PC-3 (cell line): Measurements from ENCODE around the gene TBL1Y. TPM values are rescaled to one million over a fixed set of nuclear protein-coding genes. Genes with fewer than 3 reads are reported as not detected.

ENCODE experiments used
- ATAC-seq: fragments of 200-7000 bp; cut with Tn5 transposase; 2 replicates; pipeline ENCODE4 v1.9.1; 2020; ENCODE audit warnings: mild to moderate bottlenecking, moderate library complexity
- BruUV-seq: library from RNA; stranded (reverse); fragments of 400-500 nt; replicated peaks from 2 replicates; lab custom pipeline; 2021; lab: Mats Ljungman, UMichigan
- CTCF ChIA-PET: fragments of 300-600 bp; sonication (Branson Sonifier 250); formaldehyde crosslinking; loops from one replicate; lab custom pipeline; 2022; ENCODE audit warnings: antibody characterized with exemption; lab: Charles Lee
- POLR2A ChIA-PET: fragments of 300-600 bp; sonication (Branson Sonifier 250); formaldehyde crosslinking; loops from one replicate; lab custom pipeline; 2022; ENCODE audit warnings: antibody characterized with exemption; ENCODE audit not compliant: unreplicated experiment; lab: Charles Lee
- DNase-seq: peaks from one replicate; pipeline ENCODE4 v3.0.0-alpha.2; 2015
- H2AFZ ChIP-seq: fragments of 300-600 bp; sonication (generic); 2 replicates; pipeline ENCODE4 v1.6.0; 2016; ENCODE audit warnings: antibody characterized with exemption, low read length
- H3F3A ChIP-seq: fragments of 300-600 bp; sonication (generic); one replicate; pipeline ENCODE4 v1.6.0; 2017; ENCODE audit warnings: antibody characterized with exemption, low read length, control low read depth, mild to moderate bottlenecking; ENCODE audit not compliant: unreplicated experiment
- H3K27ac ChIP-seq: fragments of 300-600 bp; sonication (generic); 2 replicates; pipeline ENCODE4 v1.5.1; 2016; ENCODE audit warnings: mild to moderate bottlenecking, low read length
- H3K27me3 ChIP-seq: fragments of 300-600 bp; sonication (generic); 2 replicates; pipeline ENCODE4 v1.6.1; 2016; ENCODE audit warnings: low read length, mixed read lengths
- H3K36me3 ChIP-seq: fragments of 300-600 bp; sonication (generic); 2 replicates; pipeline ENCODE4 v1.6.1; 2016; ENCODE audit warnings: low read depth, mixed run types, low read length, mixed read lengths
- H3K4me1 ChIP-seq: fragments of 300-600 bp; sonication (generic); 2 replicates; pipeline ENCODE4 v1.5.1; 2016; ENCODE audit warnings: low read length; ENCODE audit not compliant: insufficient read depth
- H3K4me2 ChIP-seq: fragments of 300-600 bp; sonication (generic); 2 replicates; pipeline ENCODE4 v1.6.0; 2016; ENCODE audit warnings: low read length
- H3K4me3 ChIP-seq: fragments of 300-600 bp; sonication (generic); 2 replicates; pipeline ENCODE4 v1.5.1; 2016; ENCODE audit warnings: mild to moderate bottlenecking, low read length, mixed read lengths
- H3K79me2 ChIP-seq: fragments of 300-600 bp; sonication (generic); 2 replicates; pipeline ENCODE4 v1.6.1; 2017; ENCODE audit warnings: low read length, mixed read lengths
- H3K9ac ChIP-seq: fragments of 300-600 bp; sonication (generic); 2 replicates; pipeline ENCODE4 v1.6.0; 2016; ENCODE audit warnings: mild to moderate bottlenecking, low read length
- H3K9me2 ChIP-seq: fragments of 300-600 bp; sonication (generic); replicated peaks from 2 replicates; pipeline ENCODE4 v1.6.1; 2016; ENCODE audit warnings: mixed run types, low read length, mixed read lengths
- H3K9me3 ChIP-seq: fragments of 300-600 bp; sonication (generic); 2 replicates; pipeline ENCODE4 v1.6.1; 2016; ENCODE audit warnings: low read length, mixed read lengths
- H4K20me1 ChIP-seq: fragments of 300-600 bp; sonication (generic); 2 replicates; pipeline ENCODE4 v1.6.1; 2016; ENCODE audit warnings: low read length, mixed read lengths
- EZH2 ChIP-seq: fragments of 300-600 bp; sonication (generic); IDR thresholded peaks from one replicate; pipeline ENCODE4 v1.6.1; 2017; ENCODE audit warnings: antibody characterized with exemption, mild to moderate bottlenecking, low read length; ENCODE audit not compliant: unreplicated experiment
- EZH2phosphoT487 ChIP-seq: fragments of 300-600 bp; sonication (generic); IDR thresholded peaks from 2 replicates; pipeline ENCODE4 v1.6.1; 2018; ENCODE audit warnings: mild to moderate bottlenecking, antibody characterized with exemption, low read length, borderline replicate concordance
- intact Hi-C: fragments of 100-400 bp; cut with micrococcal nuclease; formaldehyde crosslinking; loops from 2 replicates; pipeline ENCODE4 v1.9.0; 2023
- total RNA-seq: library from RNA; depleted of rRNA; stranded (reverse); fragments of >200 nt; gene quantifications from 2 replicates; pipeline ENCODE4 v1.2.3, GENCODE V29; 2014
- TF ChIP-seq, protein P1 (sequence below): fragments of 300-600 bp; sonication (generic); conservative IDR thresholded peaks from 2 replicates; pipeline ENCODE4 v1.5.1; 2017; ENCODE audit warnings: antibody characterized with exemption, low read depth, mild to moderate bottlenecking, low read length

Gene TBL1Y
- total RNA-seq, 1 experiment from 2014 or later = not detected

DNA sequence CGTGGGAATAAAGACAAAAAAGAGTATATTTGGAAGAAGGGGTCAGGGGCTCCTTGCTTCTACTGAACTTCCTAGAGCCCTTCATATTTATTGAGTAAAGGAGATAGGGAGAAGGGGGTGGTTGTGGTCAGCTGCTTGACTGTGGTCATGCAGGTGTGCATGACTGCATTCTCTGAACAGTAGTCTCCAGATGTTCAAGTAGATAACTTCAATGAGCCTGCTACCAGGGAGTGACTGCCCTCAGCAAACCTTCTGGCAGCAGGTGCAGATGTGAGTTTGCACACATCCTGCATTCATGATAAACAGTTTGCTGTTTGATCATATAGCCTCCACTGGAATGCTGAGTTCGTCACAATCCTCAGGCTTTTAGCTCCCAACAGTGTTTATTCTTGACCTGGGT, 10.6 kb downstream of the TBL1Y start:
- H3K27me3 ChIP-seq = no peaks in the 10 kb centered on the region
- H3K36me3 ChIP-seq = no peaks in the 10 kb centered on the region
- no peaks in the 10 kb centered on the region for H3F3A ChIP-seq
- no peak overlapping the region for H3K4me3 ChIP-seq
- TF ChIP-seq, protein P1, sequence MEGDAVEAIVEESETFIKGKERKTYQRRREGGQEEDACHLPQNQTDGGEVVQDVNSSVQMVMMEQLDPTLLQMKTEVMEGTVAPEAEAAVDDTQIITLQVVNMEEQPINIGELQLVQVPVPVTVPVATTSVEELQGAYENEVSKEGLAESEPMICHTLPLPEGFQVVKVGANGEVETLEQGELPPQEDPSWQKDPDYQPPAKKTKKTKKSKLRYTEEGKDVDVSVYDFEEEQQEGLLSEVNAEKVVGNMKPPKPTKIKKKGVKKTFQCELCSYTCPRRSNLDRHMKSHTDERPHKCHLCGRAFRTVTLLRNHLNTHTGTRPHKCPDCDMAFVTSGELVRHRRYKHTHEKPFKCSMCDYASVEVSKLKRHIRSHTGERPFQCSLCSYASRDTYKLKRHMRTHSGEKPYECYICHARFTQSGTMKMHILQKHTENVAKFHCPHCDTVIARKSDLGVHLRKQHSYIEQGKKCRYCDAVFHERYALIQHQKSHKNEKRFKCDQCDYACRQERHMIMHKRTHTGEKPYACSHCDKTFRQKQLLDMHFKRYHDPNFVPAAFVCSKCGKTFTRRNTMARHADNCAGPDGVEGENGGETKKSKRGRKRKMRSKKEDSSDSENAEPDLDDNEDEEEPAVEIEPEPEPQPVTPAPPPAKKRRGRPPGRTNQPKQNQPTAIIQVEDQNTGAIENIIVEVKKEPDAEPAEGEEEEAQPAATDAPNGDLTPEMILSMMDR = no peak
- TF ChIP-seq EZH2 (no peak), EZH2phosphoT487 (no peak)
- H3K27ac ChIP-seq = no peak overlapping the region
- intact Hi-C loops = no loop called here
- H3K9me3 ChIP-seq = no peaks in the 10 kb centered on the region
- H3K4me1 ChIP-seq = no peaks in the 10 kb centered on the region
- no TSS peak for BruUV-seq
- H3K79me2 ChIP-seq = no peaks in the 10 kb centered on the region
- CTCF ChIA-PET = no interaction called here
- POLR2A ChIA-PET = no interaction called here
- H3K4me2 ChIP-seq = no peak overlapping the region
- no peak overlapping the region for H2AFZ ChIP-seq
- no peaks in the 10 kb centered on the region for H4K20me1 ChIP-seq
- DNase-seq (no peak), ATAC-seq (no peak)
- H3K9ac ChIP-seq = no peak overlapping the region
- no peaks in the 10 kb centered on the region for H3K9me2 ChIP-seq

DNA sequence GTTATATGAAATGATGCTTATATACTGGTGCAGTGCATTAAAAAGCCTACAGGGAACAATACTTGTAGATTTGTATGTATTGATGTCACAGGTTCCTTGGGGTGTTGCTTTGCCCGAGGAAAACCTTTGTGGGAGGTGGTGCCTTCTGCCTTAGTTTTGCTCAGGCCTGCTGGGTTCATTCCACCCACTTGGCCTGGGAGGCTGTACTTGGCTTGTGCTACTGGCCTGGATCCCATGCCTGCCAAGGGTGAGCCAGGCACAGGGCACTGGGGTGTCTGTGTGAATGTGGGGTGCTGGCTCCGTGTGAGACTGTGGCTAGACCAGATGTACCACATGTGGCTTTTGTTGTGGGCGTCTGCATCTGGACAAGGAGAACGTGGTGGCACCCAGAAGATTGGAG, 17.8 kb downstream of the TBL1Y start:
- H3K36me3 ChIP-seq = no peaks in the 10 kb centered on the region
- ATAC-seq (no peak), DNase-seq (no peak)
- H3F3A ChIP-seq = no peaks in the 10 kb centered on the region
- no TSS peak for BruUV-seq
- TF ChIP-seq, protein P1 = no peak
- TF ChIP-seq EZH2phosphoT487 = no peak
- TF ChIP-seq EZH2 = no peak
- H3K4me3 ChIP-seq = no peak overlapping the region
- CTCF ChIA-PET = no interaction called here
- H3K9ac ChIP-seq = no peak overlapping the region
- POLR2A ChIA-PET = no interaction called here
- no peaks in the 10 kb centered on the region for H3K9me3 ChIP-seq
- H3K27me3 ChIP-seq = no peaks in the 10 kb centered on the region
- no peak overlapping the region for H3K27ac ChIP-seq
- H3K4me2 ChIP-seq = no peak overlapping the region
- H3K79me2 ChIP-seq = no peaks in the 10 kb centered on the region
- no peaks in the 10 kb centered on the region for H3K9me2 ChIP-seq
- intact Hi-C loops = no loop called here
- H3K4me1 ChIP-seq = no peaks in the 10 kb centered on the region
- H2AFZ ChIP-seq = no peak overlapping the region
- H4K20me1 ChIP-seq = no peaks in the 10 kb centered on the region

DNA sequence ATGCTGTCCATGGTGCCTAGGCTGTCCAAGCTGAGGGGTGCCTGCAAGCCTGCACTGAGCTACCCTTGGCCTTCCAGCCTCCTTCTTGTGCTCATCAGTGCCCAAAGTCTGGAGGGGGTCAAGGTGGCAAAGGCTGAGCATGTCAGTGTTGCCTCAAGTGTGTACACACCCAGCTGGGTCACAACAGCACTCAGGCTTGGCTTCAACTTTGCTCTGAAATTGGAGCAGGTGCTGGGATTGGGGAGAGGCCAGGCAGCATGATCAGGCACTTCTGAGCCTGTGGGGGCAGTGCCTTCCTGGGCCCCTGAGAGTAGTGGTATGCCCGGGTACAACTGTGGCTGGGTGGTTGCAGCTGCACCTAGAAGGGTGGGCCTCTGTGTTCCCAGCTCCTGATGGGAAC, 18.7 kb downstream of the TBL1Y start:
- Histone ChIP-seq H2AFZ (no peak overlapping the region), H3K4me3 (no peak overlapping the region), H4K20me1 (no peaks in the 10 kb centered on the region), H3K27ac (no peak overlapping the region), H3K79me2 (no peaks in the 10 kb centered on the region), H3K9me3 (no peaks in the 10 kb centered on the region), H3K4me1 (no peaks in the 10 kb centered on the region), H3K27me3 (no peaks in the 10 kb centered on the region), H3F3A (no peaks in the 10 kb centered on the region), H3K36me3 (no peaks in the 10 kb centered on the region), H3K9ac (no peak overlapping the region), H3K9me2 (no peaks in the 10 kb centered on the region), H3K4me2 (no peak overlapping the region)
- POLR2A ChIA-PET = no interaction called here
- BruUV-seq = no TSS peak
- CTCF ChIA-PET = no interaction called here
- DNase-seq = no peak
- TF ChIP-seq, protein P1 = no peak
- TF ChIP-seq EZH2 (no peak), EZH2phosphoT487 (no peak)
- ATAC-seq = no peak
- intact Hi-C loops = no loop called here
